Activated naive CD8-positive, alpha-beta T cell treated with anti-CD3 and anti-CD28 coated beads, Interleukin-2, amount 10 ng/mL, durations not matched to agents 7 days and 5 days (primary cell): Measurements from ENCODE around the gene OR52K1. TPM values are rescaled to one million over a fixed set of nuclear protein-coding genes. Genes with fewer than 3 reads are reported as not detected.

Experiments used
- ATAC-seq: fragments of 150-1000 bp; cut with Tn5 transposase; one replicate; pipeline ENCODE4 v1.10.0; 2021; ENCODE audit warnings: low read depth, moderate library complexity
- POLR2A ChIA-PET: fragments of 350-600 bp; sonication (Branson Sonifier 250); formaldehyde crosslinking; loops from one replicate; lab custom pipeline; 2021; ENCODE audit warnings: antibody characterized with exemption; lab: Charles Lee
- DNase-seq: peaks from one replicate; pipeline ENCODE4 v3.0.0; 2021
- H3K27ac Mint-ChIP-seq: one replicate; pipeline ENCODE4 v1.8.0; 2022; ENCODE audit warnings: mild to moderate bottlenecking, mixed read lengths
- H3K27me3 Mint-ChIP-seq: one replicate; pipeline ENCODE4 v1.8.0; 2022; ENCODE audit warnings: mild to moderate bottlenecking, moderate library complexity, mixed read lengths
- H3K36me3 Mint-ChIP-seq: one replicate; pipeline ENCODE4 v1.8.0; 2021; ENCODE audit warnings: mild to moderate bottlenecking, mixed read lengths
- H3K4me1 Mint-ChIP-seq: one replicate; pipeline ENCODE4 v1.8.0; 2021; ENCODE audit warnings: mixed read lengths
- H3K4me3 Mint-ChIP-seq: one replicate; pipeline ENCODE4 v1.8.0; 2022; ENCODE audit warnings: mild to moderate bottlenecking, moderate library complexity, mixed read lengths
- H3K9me3 Mint-ChIP-seq: one replicate; pipeline ENCODE4 v1.8.0; 2021; ENCODE audit warnings: mixed read lengths
- total RNA-seq, 2 experiments: library from RNA; stranded (reverse); gene quantifications; one replicate each; pipeline ENCODE4 v1.2.3, GENCODE V29; 2021

OR52K1 gene
- total RNA-seq: not detected

DNA sequence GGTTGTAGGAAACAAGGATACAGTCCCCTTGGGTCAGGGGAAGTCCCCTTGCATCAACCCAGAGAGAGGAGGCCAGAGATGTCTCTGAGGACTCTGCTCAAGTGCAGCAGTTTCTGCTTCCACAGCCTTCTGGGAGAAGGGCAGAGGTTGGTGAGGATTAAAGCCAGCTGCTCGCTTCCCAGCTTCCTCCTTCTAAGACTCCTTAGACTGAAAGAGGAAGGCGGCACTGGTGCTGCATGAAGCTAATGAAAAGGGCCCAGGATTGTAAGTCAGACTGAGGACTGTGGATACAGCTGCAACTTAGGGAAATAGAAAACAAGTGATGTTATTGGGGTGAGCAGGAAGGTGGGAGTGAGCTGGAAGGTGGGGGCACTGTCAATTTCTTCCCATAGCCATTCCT, at the start of gene OR52K1:
OR52K1 (plus strand) TSS at position 202 of the 400 bp plus-strand sequence. CDS start 6,255 bp downstream, outside the sequence.
- H3K27ac Mint-ChIP-seq: no peak within 1 kb of the TSS
- POLR2A ChIA-PET: no interaction called here
- H3K9me3 Mint-ChIP-seq: no peaks in the 10 kb centered on the region
- no peak for DNase-seq
- ATAC-seq: no peak
- H3K4me1 Mint-ChIP-seq: no peaks in the 10 kb centered on the region
- no peaks in the 10 kb centered on the region for H3K36me3 Mint-ChIP-seq
- H3K4me3 Mint-ChIP-seq: no peak within 1 kb of the TSS
- peaks cover 12% of the 10 kb centered on the region for H3K27me3 Mint-ChIP-seq

DNA sequence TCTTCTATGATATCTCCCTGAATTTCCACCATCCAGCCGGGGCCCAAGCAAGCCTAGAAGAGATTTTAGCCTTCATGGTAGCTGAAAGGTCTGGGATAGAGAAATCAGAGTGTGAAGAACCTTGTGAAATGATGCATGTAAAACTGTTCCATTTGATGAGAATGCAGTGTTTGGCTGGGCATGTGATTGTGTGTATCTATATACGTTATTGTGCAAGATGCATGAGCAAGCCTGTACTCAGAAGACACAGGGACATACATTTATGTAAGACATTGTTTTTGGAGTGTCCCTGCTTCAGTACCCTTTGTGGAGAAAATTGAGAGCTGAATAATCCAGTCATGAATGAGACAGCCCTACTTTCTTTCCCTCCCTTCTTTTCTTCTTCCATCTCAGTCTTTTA, 48.6 kb upstream of the OR52K1 start:
- peaks cover 4% of the 10 kb centered on the region for H3K27me3 Mint-ChIP-seq
- H3K4me3 Mint-ChIP-seq: no peak overlapping the region
- POLR2A ChIA-PET: no interaction called here
- H3K9me3 Mint-ChIP-seq: no peaks in the 10 kb centered on the region
- ATAC-seq (no peak), DNase-seq (no peak)
- no peak overlapping the region for H3K27ac Mint-ChIP-seq
- H3K4me1 Mint-ChIP-seq: no peaks in the 10 kb centered on the region
- H3K36me3 Mint-ChIP-seq: no peaks in the 10 kb centered on the region

DNA sequence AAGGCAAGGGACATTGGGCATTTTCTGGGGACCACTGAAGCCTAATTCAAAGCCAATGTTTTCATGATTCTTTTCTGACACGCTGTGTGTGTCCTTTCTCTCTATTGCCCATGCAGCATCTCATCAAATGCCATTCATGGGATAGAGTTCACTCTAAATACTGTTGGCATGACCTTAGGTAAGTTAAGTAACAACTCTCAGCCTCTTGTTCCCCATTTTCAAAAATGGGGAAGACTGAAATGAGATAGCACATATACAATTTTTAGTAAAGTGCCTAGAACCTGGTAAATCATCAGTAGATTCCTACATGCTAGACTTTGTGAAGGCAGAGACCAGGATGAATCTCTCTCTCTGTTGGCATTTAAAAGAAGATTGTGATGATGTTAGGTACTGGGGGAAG, 46.0 kb upstream of the OR52K1 start:
- Mint-ChIP-seq H3K9me3 (peaks cover 3% of the 10 kb centered on the region), H3K27ac (no peak overlapping the region), H3K4me3 (no peak overlapping the region), H3K36me3 (no peaks in the 10 kb centered on the region), H3K4me1 (no peaks in the 10 kb centered on the region), H3K27me3 (peaks cover 4% of the 10 kb centered on the region)
- ATAC-seq (no peak), DNase-seq (no peak)
- POLR2A ChIA-PET: no interaction called here

DNA sequence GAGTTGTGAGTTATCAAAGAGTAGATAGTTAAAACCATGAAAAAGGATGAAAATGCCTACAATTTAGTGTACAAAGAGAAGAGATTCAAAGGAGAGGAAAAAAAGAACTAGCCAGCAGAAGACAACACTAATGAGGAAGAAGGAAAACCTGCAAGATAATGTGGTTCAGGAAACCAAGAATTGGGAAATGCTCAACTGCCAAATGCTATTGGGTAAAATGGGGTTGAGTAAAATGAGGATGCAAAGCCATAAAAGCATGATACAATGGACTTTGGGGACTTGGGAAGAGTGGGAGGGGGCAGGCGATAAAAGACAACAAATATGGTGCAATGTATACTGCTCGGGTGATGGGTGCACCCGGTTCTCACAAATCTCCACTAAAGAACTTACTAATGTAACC, 40.9 kb upstream of the OR52K1 start:
- H3K4me1 Mint-ChIP-seq: no peaks in the 10 kb centered on the region
- H3K27ac Mint-ChIP-seq: no peak overlapping the region
- POLR2A ChIA-PET: no interaction called here
- DNase-seq (no peak), ATAC-seq (no peak)
- H3K27me3 Mint-ChIP-seq: peaks cover 4% of the 10 kb centered on the region
- H3K36me3 Mint-ChIP-seq: no peaks in the 10 kb centered on the region
- peaks cover 3% of the 10 kb centered on the region for H3K9me3 Mint-ChIP-seq
- no peak overlapping the region for H3K4me3 Mint-ChIP-seq

DNA sequence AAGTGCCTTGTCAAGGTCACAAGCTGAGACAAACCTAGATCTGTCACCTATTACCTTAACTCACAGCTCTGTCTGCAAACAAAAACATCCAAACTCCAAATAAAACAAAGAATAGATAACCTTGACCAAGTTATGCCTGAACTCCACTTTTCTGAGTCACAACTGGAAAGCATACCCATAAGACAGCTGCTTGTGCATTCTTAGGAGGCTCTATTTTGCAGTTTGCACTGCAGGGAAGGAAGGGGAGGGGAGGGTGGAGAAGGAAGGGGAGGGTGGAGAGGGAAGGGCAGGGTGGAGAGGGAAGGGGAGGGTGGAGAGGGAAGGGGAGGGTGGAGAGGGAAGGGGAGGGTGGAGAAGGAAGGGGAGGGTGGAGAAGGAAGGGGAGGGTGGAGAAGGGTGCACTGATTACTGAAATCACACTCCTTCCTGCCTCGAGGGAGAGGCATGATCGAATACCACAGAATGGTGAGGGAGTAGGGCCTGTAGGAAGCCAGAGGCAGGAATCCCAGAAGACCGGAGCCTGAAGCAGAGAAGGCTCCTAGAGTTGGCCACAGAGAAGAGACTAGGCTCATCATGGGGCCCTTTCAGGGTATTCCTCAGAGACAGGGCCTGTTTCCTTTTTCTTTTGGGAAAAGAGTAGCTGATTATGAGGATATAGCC, 39.1 kb upstream of the OR52K1 start:
- H3K27ac Mint-ChIP-seq: no peak overlapping the region
- H3K36me3 Mint-ChIP-seq: no peaks in the 10 kb centered on the region
- H3K27me3 Mint-ChIP-seq: peaks cover 4% of the 10 kb centered on the region
- POLR2A ChIA-PET: no interaction called here
- ATAC-seq (no peak), DNase-seq (no peak)
- H3K4me3 Mint-ChIP-seq: no peak overlapping the region
- H3K9me3 Mint-ChIP-seq: peaks cover 3% of the 10 kb centered on the region
- no peaks in the 10 kb centered on the region for H3K4me1 Mint-ChIP-seq

DNA sequence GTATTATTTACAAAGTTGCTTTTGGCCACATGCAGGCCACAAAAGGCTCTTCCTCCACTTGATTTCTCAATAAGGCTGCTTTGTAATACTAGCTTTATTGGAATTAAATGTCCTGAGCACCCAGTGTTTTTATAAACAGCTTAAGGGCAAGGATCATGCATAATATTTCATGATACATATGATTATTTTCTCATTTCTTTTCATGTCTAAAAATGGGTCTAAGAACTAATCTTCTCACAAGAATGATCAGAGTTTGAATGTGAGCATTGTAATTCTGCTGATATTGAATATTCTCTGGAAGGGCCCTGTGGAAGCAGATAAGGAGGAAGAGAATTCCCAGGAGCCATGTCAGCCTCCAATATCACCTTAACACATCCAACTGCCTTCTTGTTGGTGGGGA, 33.5 kb upstream of the OR52K1 start, which contains the start of gene OR52K2:
OR52K2 (plus strand) TSS at position 301 of the 400 bp plus-strand sequence; CDS start at position 346, 45 bp downstream.
- H3K9me3 Mint-ChIP-seq: peaks cover under 1% of the 10 kb centered on the region
- H3K4me3 Mint-ChIP-seq: no peak within 1 kb of the TSS
- H3K27ac Mint-ChIP-seq: no peak within 1 kb of the TSS
- POLR2A ChIA-PET: no interaction called here
- ATAC-seq (no peak), DNase-seq (no peak)
- H3K27me3 Mint-ChIP-seq: no peaks in the 10 kb centered on the region
- peaks cover under 1% of the 10 kb centered on the region for H3K36me3 Mint-ChIP-seq
- H3K4me1 Mint-ChIP-seq: peaks cover under 1% of the 10 kb centered on the region

DNA sequence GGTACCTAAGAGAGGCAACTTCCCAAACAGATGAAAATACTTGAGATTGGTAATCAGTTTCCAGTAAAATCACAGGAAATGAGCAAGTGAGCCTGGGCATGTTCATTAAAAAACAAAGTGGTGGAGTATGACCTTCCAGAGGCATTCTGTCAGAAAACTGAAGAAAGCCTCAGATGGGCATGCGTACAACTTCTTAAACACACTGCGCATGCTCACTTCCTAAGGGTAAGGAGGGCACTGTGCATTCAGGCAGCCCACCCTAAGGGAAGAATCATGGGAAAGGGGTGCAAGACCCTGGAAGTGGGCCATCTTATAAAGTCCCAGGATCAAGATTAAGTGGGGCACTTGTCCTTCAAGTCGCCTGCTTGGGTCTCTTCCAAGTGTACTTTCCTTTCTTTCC, 29.3 kb upstream of the OR52K1 start:
- peaks cover 11% of the 10 kb centered on the region for H3K36me3 Mint-ChIP-seq
- POLR2A ChIA-PET: no interaction called here
- peaks cover 11% of the 10 kb centered on the region for H3K9me3 Mint-ChIP-seq
- DNase-seq (no peak), ATAC-seq (no peak)
- H3K27me3 Mint-ChIP-seq: peaks cover 2% of the 10 kb centered on the region
- peaks cover 11% of the 10 kb centered on the region for H3K4me1 Mint-ChIP-seq
- no peak overlapping the region for H3K27ac Mint-ChIP-seq
- H3K4me3 Mint-ChIP-seq: no peak overlapping the region

DNA sequence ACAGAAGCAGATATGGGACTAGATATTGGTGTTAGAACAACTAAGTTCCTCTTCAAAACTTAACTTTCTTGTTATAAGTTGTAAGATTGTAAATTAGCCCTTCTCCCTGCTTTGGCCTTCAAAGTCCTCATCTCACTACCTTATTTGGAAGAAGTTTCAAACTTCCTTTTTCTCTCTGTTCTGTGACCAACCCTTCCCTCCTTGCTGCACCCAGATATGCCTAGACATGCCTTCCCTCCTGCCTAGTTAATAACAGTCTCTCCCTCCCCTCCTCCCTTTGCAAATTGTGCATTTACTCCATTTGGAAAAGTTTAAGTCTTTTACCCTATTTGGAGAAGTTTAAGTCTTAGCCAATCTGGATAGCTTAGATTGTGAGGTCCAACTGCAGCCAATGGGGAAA, 28.4 kb upstream of the OR52K1 start:
- Mint-ChIP-seq H3K36me3 (peaks cover 11% of the 10 kb centered on the region), H3K4me1 (peaks cover 12% of the 10 kb centered on the region), H3K4me3 (no peak overlapping the region), H3K27ac (no peak overlapping the region), H3K27me3 (peaks cover 2% of the 10 kb centered on the region), H3K9me3 (peaks cover 11% of the 10 kb centered on the region)
- POLR2A ChIA-PET: no interaction called here
- DNase-seq (no peak), ATAC-seq (no peak)

DNA sequence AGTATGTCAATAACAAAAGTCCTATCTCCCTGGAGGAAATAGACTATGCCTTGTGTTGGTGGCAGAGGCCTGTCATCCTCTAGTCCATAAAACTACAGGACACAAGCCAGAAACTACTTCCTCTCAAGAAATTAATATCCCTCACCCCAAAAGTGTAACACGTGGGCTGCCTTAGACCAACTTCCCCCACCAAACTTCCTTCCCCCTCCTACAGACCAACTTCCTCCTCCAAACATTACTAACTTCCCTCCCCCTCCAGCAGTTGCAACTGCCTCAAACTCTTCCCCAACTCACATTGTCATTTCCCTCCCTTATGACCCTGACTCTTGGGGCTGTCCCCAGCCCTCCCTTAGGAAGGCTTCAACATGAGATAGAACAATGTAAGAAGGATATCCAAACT, 27.0 kb upstream of the OR52K1 start:
- H3K9me3 Mint-ChIP-seq: peaks cover 11% of the 10 kb centered on the region
- POLR2A ChIA-PET: no interaction called here
- peaks cover 5% of the 10 kb centered on the region for H3K27me3 Mint-ChIP-seq
- no peak for ATAC-seq
- no peak for DNase-seq
- H3K4me3 Mint-ChIP-seq: no peak overlapping the region
- H3K27ac Mint-ChIP-seq: peak overlapping the region; percentile 4
- H3K4me1 Mint-ChIP-seq: peaks cover 16% of the 10 kb centered on the region
- H3K36me3 Mint-ChIP-seq: peaks cover 11% of the 10 kb centered on the region

DNA sequence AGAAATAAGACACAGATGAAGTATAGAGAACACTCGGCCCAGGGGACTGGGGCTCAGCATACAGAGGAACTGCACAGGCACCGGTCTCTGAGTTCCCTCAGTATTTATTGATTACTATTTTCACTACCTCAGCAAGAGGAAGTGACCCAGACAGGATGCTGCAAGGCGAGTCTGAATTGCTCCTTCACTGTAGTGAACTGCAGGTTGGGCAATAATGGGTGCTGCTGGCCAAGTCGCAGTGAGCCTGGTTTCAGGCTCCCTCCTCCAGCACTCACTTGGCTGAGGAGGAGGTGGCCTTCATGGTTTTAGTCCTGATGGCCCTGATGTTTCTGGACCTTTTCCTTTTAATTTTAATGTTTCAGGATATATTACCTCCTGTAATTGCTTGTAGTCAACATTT, 22.9 kb upstream of the OR52K1 start:
- H3K4me3 Mint-ChIP-seq: no peak overlapping the region
- ATAC-seq (peak; percentile 54), DNase-seq (no peak)
- peaks cover 9% of the 10 kb centered on the region for H3K27me3 Mint-ChIP-seq
- peaks cover 20% of the 10 kb centered on the region for H3K9me3 Mint-ChIP-seq
- POLR2A ChIA-PET: no interaction called here
- peaks cover 19% of the 10 kb centered on the region for H3K36me3 Mint-ChIP-seq
- peaks cover 19% of the 10 kb centered on the region for H3K4me1 Mint-ChIP-seq
- no peak overlapping the region for H3K27ac Mint-ChIP-seq

DNA sequence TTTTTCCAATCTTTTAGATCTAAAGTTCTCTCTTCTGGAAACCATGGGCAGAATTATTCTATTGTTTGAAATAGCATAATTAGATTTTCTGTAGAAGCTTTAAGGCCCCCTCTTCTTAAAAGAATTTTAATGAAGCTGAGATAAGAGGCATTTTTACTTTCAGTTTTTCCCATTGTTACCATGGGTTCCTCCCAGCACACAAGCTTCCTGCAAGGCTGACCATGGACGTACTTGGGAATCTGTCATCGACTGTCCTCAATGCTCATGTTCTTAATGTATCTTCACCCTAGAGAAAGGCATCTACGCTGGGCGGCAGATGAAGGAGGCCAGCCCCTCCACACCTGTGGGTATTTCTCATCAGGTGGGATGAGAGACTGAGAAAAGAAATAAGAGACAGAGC, 22.3 kb upstream of the OR52K1 start:
- no peak for DNase-seq
- peaks cover 21% of the 10 kb centered on the region for H3K36me3 Mint-ChIP-seq
- H3K27me3 Mint-ChIP-seq: peaks cover 9% of the 10 kb centered on the region
- POLR2A ChIA-PET: no interaction called here
- H3K4me1 Mint-ChIP-seq: peaks cover 14% of the 10 kb centered on the region
- H3K9me3 Mint-ChIP-seq: peaks cover 23% of the 10 kb centered on the region
- H3K27ac Mint-ChIP-seq: no peak overlapping the region
- no peak overlapping the region for H3K4me3 Mint-ChIP-seq
- no peak for ATAC-seq

DNA sequence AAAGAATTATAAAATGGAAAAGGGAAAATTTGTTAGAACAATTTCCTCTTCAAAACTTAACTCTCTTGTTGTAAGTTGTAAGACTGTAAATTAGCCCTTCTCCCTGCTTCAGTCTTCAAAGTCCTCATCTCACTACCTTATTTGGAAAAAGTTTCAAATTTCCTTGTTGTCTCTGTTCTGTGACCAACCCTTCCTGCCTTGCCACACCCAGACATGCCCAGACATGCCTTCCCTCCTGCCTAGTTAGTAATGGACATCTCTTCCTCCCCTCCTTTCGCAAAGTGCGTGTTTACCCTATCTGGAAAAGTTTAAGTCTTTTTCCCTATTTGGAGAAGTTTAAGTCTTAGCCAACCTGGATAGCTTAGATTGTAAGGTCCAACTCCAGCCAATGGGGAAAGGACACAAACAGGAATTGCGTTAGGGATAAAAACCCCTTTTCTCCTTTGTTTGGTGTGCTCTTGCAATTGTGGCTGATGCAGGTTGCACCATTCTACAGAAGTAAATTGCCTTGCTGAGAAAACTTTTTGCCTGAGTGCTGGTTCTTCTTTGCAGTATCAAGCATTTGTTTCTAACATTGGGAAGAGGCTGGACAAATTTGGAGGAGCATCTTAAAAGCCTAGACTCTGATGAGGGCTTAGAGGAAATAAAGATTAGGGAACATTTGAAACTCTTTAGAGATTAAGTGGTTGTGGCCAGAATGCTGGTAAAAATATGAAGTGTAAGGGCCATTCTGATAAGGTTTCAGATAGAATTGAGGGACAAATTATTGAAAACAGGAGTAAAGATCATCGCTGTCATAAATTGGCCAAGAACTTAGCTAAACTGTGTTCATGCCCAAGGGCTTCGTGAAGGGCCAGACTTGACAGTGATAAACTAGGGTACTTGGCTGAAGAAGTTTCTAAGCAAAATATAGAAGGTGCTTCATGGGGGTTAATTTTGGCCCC, 18.0 kb upstream of the OR52K1 start:
- no peak for ATAC-seq
- Mint-ChIP-seq H3K4me1 (peaks cover 10% of the 10 kb centered on the region), H3K4me3 (no peak overlapping the region)

DNA sequence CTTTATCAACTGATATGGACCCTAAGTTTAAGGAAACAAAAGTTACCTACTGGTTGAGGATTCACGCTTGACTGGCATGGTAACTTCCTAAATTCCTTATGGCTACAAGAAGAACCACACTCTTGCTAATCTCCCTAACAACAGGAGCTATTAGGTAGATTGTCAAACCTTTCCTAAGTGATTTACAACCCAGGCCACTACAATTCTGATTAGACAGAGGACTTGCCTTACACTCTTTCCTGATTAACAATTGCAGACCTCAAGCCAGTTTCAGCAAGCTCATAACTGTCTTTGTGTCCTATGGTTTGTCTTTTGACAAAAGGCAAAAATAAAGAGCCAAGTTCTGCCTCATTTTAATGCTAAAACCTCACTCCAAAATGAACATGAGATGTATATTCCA, 17.0 kb upstream of the OR52K1 start:
- DNase-seq (no peak), ATAC-seq (no peak)
- peaks cover 6% of the 10 kb centered on the region for H3K27me3 Mint-ChIP-seq
- H3K36me3 Mint-ChIP-seq: peaks cover 19% of the 10 kb centered on the region
- H3K27ac Mint-ChIP-seq: no peak overlapping the region
- peaks cover 21% of the 10 kb centered on the region for H3K9me3 Mint-ChIP-seq
- no peak overlapping the region for H3K4me3 Mint-ChIP-seq
- H3K4me1 Mint-ChIP-seq: peaks cover 7% of the 10 kb centered on the region
- POLR2A ChIA-PET: no interaction called here

More for the DNA sequence above, 18.0 kb upstream of the OR52K1 start:
- DNase-seq: no peak
- POLR2A ChIA-PET: no interaction called here
- peaks cover 7% of the 10 kb centered on the region for H3K27me3 Mint-ChIP-seq
- H3K9me3 Mint-ChIP-seq: peaks cover 21% of the 10 kb centered on the region
- H3K36me3 Mint-ChIP-seq: peaks cover 19% of the 10 kb centered on the region
- peak overlapping the region; percentile 40 for H3K27ac Mint-ChIP-seq
